Urothelium cell line (cell line): ENCODE data around the gene AP3M1.
A peak's percentile ranks its signal among the peaks of the same experiment; 100 is the strongest.

ENCODE experiments used
- DNase-seq: peaks from one replicate; pipeline ENCODE4 v3.0.0; 2011; ENCODE audit warnings: low spot score, mixed read lengths
- FAIRE-seq: peaks from 2 replicates; lab custom pipeline; 2011; peaks lifted over from hg19 to GRCh38; lab: Jason Lieb, UNC

Gene AP3M1

GRCh38 chr10:74120911-74121310, 29.7 kb downstream of the AP3M1 start:
- DNase-seq (no peak), FAIRE-seq (no peak)

GRCh38 chr10:74118804-74119203, 31.8 kb downstream of the AP3M1 start:
- FAIRE-seq (no peak), DNase-seq (no peak)

GRCh38 chr10:74117738-74118137, 32.9 kb downstream of the AP3M1 start:
- FAIRE-seq (no peak), DNase-seq (no peak)

GRCh38 chr10:74114041-74114448, 36.6 kb downstream of the AP3M1 start:
- DNase-seq (no peak), FAIRE-seq (no peak)

- DNase-seq = no peak
- no peak for FAIRE-seq
Observed at GRCh38 chr10:74113546-74113945, 37.1 kb downstream of the AP3M1 start.

- DNase-seq (no peak), FAIRE-seq (no peak)
Observed at GRCh38 chr10:74111799-74112198, 38.8 kb downstream of the AP3M1 start.

GRCh38 chr10:74110120-74110519, 40.5 kb downstream of the AP3M1 start:
- FAIRE-seq = no peak
- DNase-seq = no peak

- DNase-seq = no peak
- no peak for FAIRE-seq
Observed at GRCh38 chr10:74109452-74109851, 41.2 kb downstream of the AP3M1 start.

- FAIRE-seq = no peak
- DNase-seq = no peak
Observed at GRCh38 chr10:74107391-74107790, 43.2 kb downstream of the AP3M1 start.

- FAIRE-seq (no peak), DNase-seq (no peak)
Observed at GRCh38 chr10:74104996-74105395, 45.6 kb downstream of the AP3M1 start.

GRCh38 chr10:74104480-74104879, 46.1 kb downstream of the AP3M1 start:
- DNase-seq (no peak), FAIRE-seq (no peak)

- DNase-seq = peak; percentile 48
- no peak for FAIRE-seq
Observed at GRCh38 chr10:74103560-74104258, 46.9 kb downstream of the AP3M1 start.

GRCh38 chr10:74099836-74100235, 50.8 kb downstream of the AP3M1 start:
- no peak for FAIRE-seq

GRCh38 chr10:74099420-74099819, 51.2 kb downstream of the AP3M1 start:
- FAIRE-seq = no peak

More at GRCh38 chr10:74099836-74100235, 50.8 kb downstream of the AP3M1 start:
- no peak for DNase-seq

GRCh38 chr10:74097776-74098175, 52.9 kb downstream of the AP3M1 start:
- FAIRE-seq (no peak), DNase-seq (no peak)

More at GRCh38 chr10:74099420-74099819, 51.2 kb downstream of the AP3M1 start:
- no peak for DNase-seq

GRCh38 chr10:74096777-74097176, 53.9 kb downstream of the AP3M1 start:
- DNase-seq (no peak), FAIRE-seq (no peak)

GRCh38 chr10:74094231-74094630, 56.4 kb downstream of the AP3M1 start:
- no peak for FAIRE-seq

GRCh38 chr10:74093530-74094164, 57.0 kb downstream of the AP3M1 start:
- FAIRE-seq = no peak
- no peak for DNase-seq

More at GRCh38 chr10:74094231-74094630, 56.4 kb downstream of the AP3M1 start:
- DNase-seq = no peak

GRCh38 chr10:74092372-74092771, 58.3 kb downstream of the AP3M1 start:
- DNase-seq (no peak), FAIRE-seq (no peak)

GRCh38 chr10:74088722-74089121, 61.9 kb downstream of the AP3M1 start:
- no peak for FAIRE-seq
- no peak for DNase-seq

- DNase-seq (no peak), FAIRE-seq (no peak)
Observed at GRCh38 chr10:74086317-74086716, 64.3 kb downstream of the AP3M1 start.

- DNase-seq = no peak
Observed at GRCh38 chr10:74084955-74085354, 65.7 kb downstream of the AP3M1 start.

More at GRCh38 chr10:74084955-74085354, 65.7 kb downstream of the AP3M1 start:
- no peak for FAIRE-seq
